ENCODE data around the gene VEGFB. TPM values are rescaled to one million over a fixed set of nuclear protein-coding genes. Genes with fewer than 3 reads are reported as not detected.

The VEGFB gene
- total RNA-seq, 1 experiment from 2014 or later, result 101 TPM

- TF ChIP-seq REST (IDR thresholded peaks at IDR 0.05; ENCODE audit: insufficient read depth in 1 of 2, low read depth in 2 of 2, low read length in 1 of 2) (no peak), CTCF (IDR thresholded peaks at IDR 0.05) (no peak), TCF7L2 (IDR thresholded peaks at IDR 0.05; ENCODE audit: low read depth, low read length) (no peak), SIN3A (IDR thresholded peaks at IDR 0.05; ENCODE audit: borderline replicate concordance, insufficient read depth, low read depth, low read length) (no peak), POLR2AphosphoS5 (IDR thresholded peaks at IDR 0.05; ENCODE audit: low read depth, low read length) (no peak)
- no peak for DNase-seq (ENCODE audit: low read depth, low spot score)
- Histone ChIP-seq H3K4me3 (ENCODE audit: low read depth in 2 of 2, low read length in 2 of 2) (no peak overlapping the region), H3K27me3 (ENCODE audit: control insufficient read depth, insufficient read depth, low read length) (no peaks in the 10 kb centered on the region), H3K27ac (ENCODE audit: low read length) (peak overlapping the region; percentile 48; the same call in 1 of the 2 replicates), H3K4me1 (ENCODE audit: control insufficient read depth, insufficient read depth, low read length) (peaks cover 44% of the 10 kb centered on the region), H3K36me3 (ENCODE audit: control insufficient read depth, insufficient read depth, low read length) (no peaks in the 10 kb centered on the region; the same call in 1 of the 2 replicates), H3K9me3 (ENCODE audit: control insufficient read depth, insufficient read depth, low read depth, low read length) (no peaks in the 10 kb centered on the region)
- no peak for ATAC-seq
- intact Hi-C loops (cut with micrococcal nuclease; ENCODE audit: unreplicated experiment) (no loop called here), in situ Hi-C loops (cut with HindIII; ENCODE audit: low pct_unique_long_range_greater_than_20kb, low sequenced_read_pairs) (no loop called here)
- ChIA-PET POLR2A (no interaction called here), CTCF (no interaction called here)
- BruUV-seq (replicated peaks), result TSS peak; percentile 80
These were observed 1.4 kb upstream of the VEGFB start for GRCh38 chr11:64232967-64233315.

GRCh38 chr11:64234647-64235379 is 429 bp downstream of the VEGFB start:
- DNase-seq (ENCODE audit: low read depth, low spot score), result no peak
- POLR2A ChIA-PET, result no interaction called here
- intact Hi-C loops (cut with micrococcal nuclease; ENCODE audit: unreplicated experiment), result no loop called here

More at GRCh38 chr11:64234647-64235379, 429 bp downstream of the VEGFB start:
- ATAC-seq, result peak; percentile 69
- no TSS peak for BruUV-seq (replicated peaks)
- TF ChIP-seq SIN3A (IDR thresholded peaks at IDR 0.05; ENCODE audit: borderline replicate concordance, insufficient read depth, low read depth, low read length) (0 out of 2 replicates have a peak, but pooled peaks have one; percentile 69), TCF7L2 (IDR thresholded peaks at IDR 0.05; ENCODE audit: low read depth, low read length) (no peak)
- in situ Hi-C loops (cut with HindIII; ENCODE audit: low pct_unique_long_range_greater_than_20kb, low sequenced_read_pairs), result no loop called here
- peak overlapping the region; percentile 69 for H3K27ac ChIP-seq (ENCODE audit: low read length)
- CTCF ChIA-PET, result no interaction called here
- no peaks in the 10 kb centered on the region for H3K27me3 ChIP-seq (ENCODE audit: control insufficient read depth, insufficient read depth, low read length)
- peak overlapping the region; percentile 61 to 75 for H3K4me3 ChIP-seq (ENCODE audit: low read depth in 2 of 2, low read length in 2 of 2)
- H3K4me1 ChIP-seq (ENCODE audit: control insufficient read depth, insufficient read depth, low read length), result peaks cover 35% of the 10 kb centered on the region
- no peaks in the 10 kb centered on the region for H3K9me3 ChIP-seq (ENCODE audit: control insufficient read depth, insufficient read depth, low read depth, low read length)
- no peaks in the 10 kb centered on the region; the same call in 1 of the 2 replicates for H3K36me3 ChIP-seq (ENCODE audit: control insufficient read depth, insufficient read depth, low read length)

Data from Panc1 (cell line).